Fibroblast of villous mesenchyme (primary cell): ENCODE results near the gene ERFE. TPM values are rescaled to one million over a fixed set of nuclear protein-coding genes. Genes with fewer than 3 reads are reported as not detected.

ENCODE experiments used
- DNase-seq: peaks from one replicate; pipeline ENCODE4 v3.0.0-alpha.2; 2010; ENCODE audit warnings: low read depth
- H3K4me3 ChIP-seq: 2 replicates; pipeline ENCODE4 v1.5.1; 2011; ENCODE audit warnings: low read depth, mild to moderate bottlenecking, low read length
- CTCF ChIP-seq: IDR thresholded peaks from 2 replicates; pipeline ENCODE4 v1.5.1; 2012; ENCODE audit warnings: low read depth, mild to moderate bottlenecking, low read length; ENCODE audit not compliant: insufficient read depth
- total RNA-seq: library from RNA; depleted of rRNA; stranded (reverse); fragments of >200 nt; gene quantifications from 2 replicates; pipeline ENCODE4 v1.2.3, GENCODE V29; 2012

Gene ERFE
- total RNA-seq, 1 donor = 0.86 TPM

GRCh38 chr2:238152771-238153688 is 5.7 kb upstream of the ERFE start:
- TF ChIP-seq CTCF = peak; percentile 19
- peak; percentile 44 for DNase-seq
- H3K4me3 ChIP-seq = no peak overlapping the region

GRCh38 chr2:238154570-238154969 is 4.2 kb upstream of the ERFE start:
- no peak for DNase-seq
- H3K4me3 ChIP-seq = no peak overlapping the region
- no peak for TF ChIP-seq CTCF

GRCh38 chr2:238155051-238155760 is 3.6 kb upstream of the ERFE start:
- no peak overlapping the region for H3K4me3 ChIP-seq
- peak; percentile 72 for DNase-seq
- no peak for TF ChIP-seq CTCF

GRCh38 chr2:238155761-238156694 is 2.7 kb upstream of the ERFE start:
- no peak for DNase-seq
- TF ChIP-seq CTCF = no peak
- H3K4me3 ChIP-seq = no peak overlapping the region

GRCh38 chr2:238157506-238158017 is 1.2 kb upstream of the ERFE start:
- DNase-seq = no peak
- no peak for TF ChIP-seq CTCF
- H3K4me3 ChIP-seq = no peak overlapping the region

- H3K4me3 ChIP-seq = no peak overlapping the region
- TF ChIP-seq CTCF = no peak
- no peak for DNase-seq
Measured at GRCh38 chr2:238158018-238158508, 707 bp upstream of the ERFE start.
